ENCODE measurements around the gene PRKG1.

GRCh38 chr10:51459476-51459875, 385.2 kb downstream of the PRKG1 start:
- TF ChIP-seq CTCF (IDR thresholded peaks at IDR 0.05; ENCODE audit: low read depth, low read length, poor library complexity, severe bottlenecking) (no peak), EZH2phosphoT487 (IDR thresholded peaks at IDR 0.05; ENCODE audit: borderline replicate concordance, low read length) (no peak)
